B cell (primary cell): ENCODE results near the gene DENND1A. TPM values are rescaled to one million over a fixed set of nuclear protein-coding genes. Genes with fewer than 3 reads are reported as not detected.

Experiments used
- ATAC-seq: fragments of 200-7000 bp; cut with Tn5 transposase; one replicate; pipeline ENCODE4 v1.10.0; 2021; ENCODE audit warnings: low read depth, mild to moderate bottlenecking, moderate number of reproducible peaks, moderate library complexity
- CTCF ChIA-PET: fragments of 350-600 bp; sonication (Branson Sonifier 250); formaldehyde crosslinking; loops from one replicate; lab custom pipeline; 2021; ENCODE audit warnings: antibody characterized with exemption, inconsistent platforms; lab: Charles Lee
- POLR2A ChIA-PET: fragments of 350-600 bp; sonication (Branson Sonifier 250); formaldehyde crosslinking; loops from one replicate; lab custom pipeline; 2021; ENCODE audit warnings: antibody characterized with exemption; lab: Charles Lee
- DNase-seq: peaks from one replicate; pipeline ENCODE4 v3.0.0; 2013
- H2AFZ ChIP-seq: 2 replicates; pipeline ENCODE4 v1.6.1; 2012; ENCODE audit warnings: mild to moderate bottlenecking, low read depth, low read length; ENCODE audit not compliant: insufficient read depth, poor library complexity, severe bottlenecking
- H3K27ac ChIP-seq, 2 donors: 1 replicate in 1 of 2; 2 replicates in 1 of 2; pipeline ENCODE4 v1.5.1; 2012 to 2013; ENCODE audit warnings: low read length in 2 of 2, mild to moderate bottlenecking in 2 of 2, moderate library complexity in 1 of 2
- H3K27me3 ChIP-seq, 4 experiments: fragments of 200-600 bp in 1 of 4; sonication (generic) in 1 of 4; replicated peaks in 1 of 4; 1 replicate in 2 of 4; 2 replicates in 2 of 4; pipeline versions ENCODE4 v1.6.1 to v1.7.0; 2013 to 2016; ENCODE audit warnings: low read length in 3 of 4, mild to moderate bottlenecking in 2 of 4, mixed read lengths in 1 of 4, moderate library complexity in 1 of 4; ENCODE audit not compliant: insufficient read depth in 4 of 4, control insufficient read depth in 3 of 4; ENCODE audit errors: control extremely low read depth in 1 of 4
- H3K36me3 ChIP-seq, 2 experiments: replicated peaks in 1 of 2; 1 replicate in 1 of 2; 2 replicates in 1 of 2; pipeline versions ENCODE4 v1.6.1 to v1.7.1; 2013; ENCODE audit warnings: low read length in 1 of 2; ENCODE audit not compliant: insufficient read depth in 2 of 2, control insufficient read depth in 1 of 2; ENCODE audit errors: control extremely low read depth in 1 of 2, extremely low read depth in 1 of 2
- H3K4me1 ChIP-seq, 2 donors: fragments of 200-600 bp in 1 of 2; sonication (generic) in 1 of 2; 1 replicate in 1 of 2; 2 replicates in 1 of 2; pipeline versions ENCODE4 v1.5.1 to v1.6.1; 2013 to 2017; ENCODE audit warnings: low read length in 2 of 2; ENCODE audit not compliant: control insufficient read depth in 2 of 2, insufficient read depth in 2 of 2
- H3K4me2 ChIP-seq: replicated peaks from 2 replicates; pipeline ENCODE3; 2012; ENCODE audit warnings: mild to moderate bottlenecking, low read depth, low read length; ENCODE audit not compliant: poor library complexity, severe bottlenecking
- H3K4me3 ChIP-seq, 5 experiments: fragments of 200-600 bp in 1 of 5; sonication (generic) in 1 of 5; 1 replicate in 3 of 5; 2 replicates in 2 of 5; pipeline versions ENCODE4 v1.5.1 to v1.7.0; 2011 to 2016; ENCODE audit warnings: low read length in 4 of 5, mild to moderate bottlenecking in 4 of 5, low read depth in 2 of 5, control low read depth in 1 of 5, moderate library complexity in 1 of 5; ENCODE audit not compliant: insufficient read depth in 1 of 5; ENCODE audit errors: control extremely low read depth in 1 of 5, extremely low read depth in 1 of 5
- H3K79me2 ChIP-seq: fragments of 200-600 bp; sonication (generic); one replicate; pipeline ENCODE4 v1.6.0; 2016; ENCODE audit warnings: low read length; ENCODE audit not compliant: control insufficient read depth, insufficient read depth
- H3K9ac ChIP-seq: fragments of 200-600 bp; sonication (generic); 2 replicates; pipeline ENCODE4 v1.6.1; 2017; ENCODE audit warnings: mild to moderate bottlenecking, low read length, moderate library complexity
- H3K9me3 ChIP-seq, 3 donors: one replicate each; pipeline versions ENCODE4 v1.6.1 to v1.7.1; 2013; ENCODE audit warnings: low read length in 2 of 3; ENCODE audit not compliant: control insufficient read depth in 2 of 3, insufficient read depth in 1 of 3; ENCODE audit errors: control extremely low read depth in 1 of 3
- H4K20me1 ChIP-seq: 2 replicates; pipeline ENCODE4 v1.6.0; 2012; ENCODE audit warnings: mild to moderate bottlenecking, low read length; ENCODE audit not compliant: insufficient read depth, control insufficient read depth, poor library complexity, severe bottlenecking
- H3K27ac Mint-ChIP-seq: one replicate; pipeline ENCODE4 v1.8.0; 2021; ENCODE audit warnings: mixed read lengths
- H3K27me3 Mint-ChIP-seq: one replicate; pipeline ENCODE4 v1.8.0; 2021; ENCODE audit warnings: mixed read lengths
- H3K4me1 Mint-ChIP-seq: one replicate; pipeline ENCODE4 v1.8.0; 2021; ENCODE audit warnings: mixed read lengths
- H3K4me3 Mint-ChIP-seq: one replicate; pipeline ENCODE4 v1.8.0; 2021; ENCODE audit warnings: mixed read lengths
- H3K9me3 Mint-ChIP-seq: one replicate; pipeline ENCODE4 v1.8.0; 2022; ENCODE audit warnings: mixed read lengths; ENCODE audit not compliant: insufficient read depth
- CTCF ChIP-seq: fragments of 200-600 bp; IDR thresholded peaks from one replicate; pipeline ENCODE4 v1.8.0; 2022; ENCODE audit warnings: antibody characterized with exemption, mild to moderate bottlenecking
- EZH2 ChIP-seq: IDR thresholded peaks from 2 replicates; pipeline ENCODE4 v1.6.1; 2012; ENCODE audit warnings: borderline replicate concordance, low read depth, mild to moderate bottlenecking, moderate library complexity, low read length; ENCODE audit not compliant: insufficient read depth, poor library complexity, severe bottlenecking
- whole genome bisulfite sequencing: methylation state at CpG from one replicate; pipeline ENCODE4 v1.1.5; 2013; ENCODE audit warnings: missing lambda C conversion rate; ENCODE audit not compliant: insufficient coverage; 5-methylcytosine and 5-hydroxymethylcytosine counted together
- intact Hi-C: fragments of 100-400 bp; cut with micrococcal nuclease; formaldehyde crosslinking; loops from one replicate; pipeline ENCODE4 v1.10.0; 2022
- polyA plus RNA-seq: library from polyadenylated mRNA; depleted of rRNA; stranded (reverse); fragments of >200 nt; gene quantifications from 2 replicates; pipeline ENCODE4 v1.2.3, GENCODE V29; 2012
- total RNA-seq, 2 donors: library from RNA; stranded (reverse); fragments of 120-200 nt in 1 of 2; gene quantifications; 1 replicate in 1 of 2; 2 replicates in 1 of 2; pipeline versions ENCODE4 v1.2.3 to v1.2.4, GENCODE V29; 2013 to 2022

DENND1A gene
- total and polyA plus RNA-seq, 2 donors (not counting 1 experiment from before 2014, with no cell fraction given), result 10.8 to 26.0 TPM

- peaks cover 0 to 3% (median 0%) of the 10 kb centered on the region in 3 donors for H3K9me3 ChIP-seq
- no peak overlapping the region for H3K4me3 ChIP-seq
- H3K4me1 ChIP-seq, result no peaks in the 10 kb centered on the region
- Mint-ChIP-seq H3K4me3 (no peak overlapping the region), H3K4me1 (no peaks in the 10 kb centered on the region), H3K27me3 (peaks cover 34% of the 10 kb centered on the region), H3K27ac (no peak overlapping the region), H3K9me3 (peaks cover 1% of the 10 kb centered on the region)
- no CpG with 5 or more reads among the region's 2 CpGs for WGBS
- H3K27me3 ChIP-seq, result peaks cover 0 to 17% (median 4%) of the 10 kb centered on the region in 4 experiments
- intact Hi-C loops, result no loop called here
- CTCF ChIA-PET, result interaction anchor here (0.9 to 1.1 kb wide), 2 partner anchors 411 to 580 kb away, joined by 3 to 4 read pairs; no protein-coding TSS in a partner anchor
- ATAC-seq (no peak), DNase-seq (no peak)
- H3K27ac ChIP-seq, result no peak overlapping the region
- TF ChIP-seq CTCF (no peak), EZH2 (no peak)
- POLR2A ChIA-PET, result no interaction called here
- no peak overlapping the region for H2AFZ ChIP-seq
- no peak overlapping the region for H3K4me2 ChIP-seq
- no peak overlapping the region for H3K9ac ChIP-seq
- no peaks in the 10 kb centered on the region for H4K20me1 ChIP-seq
- no peaks in the 10 kb centered on the region for H3K36me3 ChIP-seq
- H3K79me2 ChIP-seq, result no peaks in the 10 kb centered on the region
Measured at GRCh38 chr9:123957731-123958130, 27.8 kb upstream of the DENND1A start.

GRCh38 chr9:123957168-123957721 is 27.3 kb upstream of the DENND1A start:
- Histone ChIP-seq H3K27ac (no peak overlapping the region), H3K36me3 (no peaks in the 10 kb centered on the region), H3K4me3 (no peak overlapping the region), H3K4me2 (no peak overlapping the region), H3K27me3 (peaks cover 0 to 17% (median 4%) of the 10 kb centered on the region in 4 experiments), H2AFZ (no peak overlapping the region), H3K9ac (no peak overlapping the region), H3K79me2 (no peaks in the 10 kb centered on the region), H4K20me1 (no peaks in the 10 kb centered on the region), H3K4me1 (no peaks in the 10 kb centered on the region), H3K9me3 (peaks cover 0 to 3% (median 0%) of the 10 kb centered on the region in 3 donors)
- H3K4me3 Mint-ChIP-seq, result no peak overlapping the region
- ATAC-seq (no peak), DNase-seq (no peak)
- WGBS, result 83% methylated on average over 5 of the region's 6 CpGs
- peaks cover 38% of the 10 kb centered on the region for H3K27me3 Mint-ChIP-seq
- intact Hi-C loops, result no loop called here
- POLR2A ChIA-PET, result no interaction called here
- CTCF ChIA-PET, result interaction anchor here (0.9 kb wide), 1 partner anchor 411 kb away, joined by 3 read pairs; no protein-coding TSS in a partner anchor
- no peaks in the 10 kb centered on the region for H3K4me1 Mint-ChIP-seq
- no peak overlapping the region for H3K27ac Mint-ChIP-seq
- TF ChIP-seq CTCF, result no peak
- H3K9me3 Mint-ChIP-seq, result peaks cover 1% of the 10 kb centered on the region
